Brain microvascular endothelial cell (primary cell): ENCODE data around the gene KNSTRN.

ENCODE experiments used
- DNase-seq: peaks from one replicate; pipeline ENCODE4 v3.0.0-alpha.2; 2020
- H3K27ac ChIP-seq: fragments of 250-450 bp; sonication (Bioruptor Pico); 2 replicates; pipeline ENCODE4 v1.5.1; 2020; ENCODE audit warnings: mild to moderate bottlenecking, moderate library complexity
- H3K27me3 ChIP-seq: fragments of 250-450 bp; sonication (Bioruptor Pico); replicated peaks from 2 replicates; pipeline ENCODE4 v1.5.1; 2020; ENCODE audit warnings: mild to moderate bottlenecking
- H3K36me3 ChIP-seq: fragments of 250-450 bp; sonication (Bioruptor Pico); replicated peaks from 2 replicates; pipeline ENCODE4 v1.5.1; 2020; ENCODE audit warnings: mild to moderate bottlenecking
- H3K4me3 ChIP-seq: 2 replicates; pipeline ENCODE4 v1.5.1; 2011; ENCODE audit warnings: low read depth, mild to moderate bottlenecking, control low read depth, low read length, moderate library complexity
- in situ Hi-C: cut with HindIII; loops from 2 replicates; pipeline ENCODE4 v1.10.0; 2017; ENCODE audit warnings: low sequenced_read_pairs, low pct_ligation_motif_present
- TF ChIP-seq, protein P1 (sequence below): IDR thresholded peaks from 2 replicates; pipeline ENCODE4 v1.5.1; 2011; ENCODE audit warnings: low read depth, mild to moderate bottlenecking, moderate library complexity, low read length, control low read depth, inconsistent platforms; ENCODE audit errors: missing control alignments

KNSTRN gene

DNA sequence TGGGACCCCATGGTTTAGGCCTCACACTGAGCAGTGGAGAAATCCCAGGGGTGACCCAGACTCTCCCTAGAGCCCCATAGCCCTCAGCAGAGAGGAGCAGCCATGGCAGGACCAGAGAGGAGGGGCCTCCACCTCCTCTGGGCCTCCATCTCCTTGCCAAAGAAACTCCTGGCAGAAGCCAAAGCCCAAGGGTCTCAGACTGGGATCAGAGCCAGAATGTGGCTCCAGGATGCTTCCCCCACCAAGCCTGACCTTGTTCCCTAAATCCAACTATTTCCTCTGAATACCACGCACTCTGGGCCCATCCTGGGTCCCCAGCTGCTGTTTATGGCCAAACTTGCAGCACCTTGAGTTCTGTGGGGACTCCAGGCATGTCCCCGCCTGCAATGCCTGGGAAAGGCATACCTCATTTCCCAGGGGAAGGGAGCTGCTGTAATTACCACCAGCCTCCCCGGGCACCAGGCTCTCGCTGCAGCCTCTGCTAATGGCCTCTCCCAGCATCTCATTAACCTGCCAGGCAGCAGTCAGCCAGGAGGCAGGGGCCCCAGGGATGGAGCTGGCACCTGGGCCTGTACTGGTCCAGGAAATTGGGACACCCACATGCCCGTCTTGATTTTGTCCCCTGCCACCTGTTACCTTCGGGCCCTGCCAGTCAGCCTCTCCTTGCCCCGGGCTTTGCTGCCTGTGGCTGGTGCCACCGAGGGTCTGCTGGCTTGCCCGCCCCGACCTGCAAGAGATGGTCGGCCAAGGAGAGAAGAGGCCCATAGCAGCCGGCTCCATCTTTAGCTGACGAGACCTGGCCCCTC lies 46.4 kb upstream of the KNSTRN start:
- H3K27me3 ChIP-seq, result no peaks in the 10 kb centered on the region
- no peak overlapping the region for H3K27ac ChIP-seq
- TF ChIP-seq, protein P1, sequence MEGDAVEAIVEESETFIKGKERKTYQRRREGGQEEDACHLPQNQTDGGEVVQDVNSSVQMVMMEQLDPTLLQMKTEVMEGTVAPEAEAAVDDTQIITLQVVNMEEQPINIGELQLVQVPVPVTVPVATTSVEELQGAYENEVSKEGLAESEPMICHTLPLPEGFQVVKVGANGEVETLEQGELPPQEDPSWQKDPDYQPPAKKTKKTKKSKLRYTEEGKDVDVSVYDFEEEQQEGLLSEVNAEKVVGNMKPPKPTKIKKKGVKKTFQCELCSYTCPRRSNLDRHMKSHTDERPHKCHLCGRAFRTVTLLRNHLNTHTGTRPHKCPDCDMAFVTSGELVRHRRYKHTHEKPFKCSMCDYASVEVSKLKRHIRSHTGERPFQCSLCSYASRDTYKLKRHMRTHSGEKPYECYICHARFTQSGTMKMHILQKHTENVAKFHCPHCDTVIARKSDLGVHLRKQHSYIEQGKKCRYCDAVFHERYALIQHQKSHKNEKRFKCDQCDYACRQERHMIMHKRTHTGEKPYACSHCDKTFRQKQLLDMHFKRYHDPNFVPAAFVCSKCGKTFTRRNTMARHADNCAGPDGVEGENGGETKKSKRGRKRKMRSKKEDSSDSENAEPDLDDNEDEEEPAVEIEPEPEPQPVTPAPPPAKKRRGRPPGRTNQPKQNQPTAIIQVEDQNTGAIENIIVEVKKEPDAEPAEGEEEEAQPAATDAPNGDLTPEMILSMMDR, result no peak
- H3K36me3 ChIP-seq, result peaks cover 26% of the 10 kb centered on the region
- H3K4me3 ChIP-seq, result no peak overlapping the region
- in situ Hi-C loops, result no loop called here
- no peak for DNase-seq

DNA sequence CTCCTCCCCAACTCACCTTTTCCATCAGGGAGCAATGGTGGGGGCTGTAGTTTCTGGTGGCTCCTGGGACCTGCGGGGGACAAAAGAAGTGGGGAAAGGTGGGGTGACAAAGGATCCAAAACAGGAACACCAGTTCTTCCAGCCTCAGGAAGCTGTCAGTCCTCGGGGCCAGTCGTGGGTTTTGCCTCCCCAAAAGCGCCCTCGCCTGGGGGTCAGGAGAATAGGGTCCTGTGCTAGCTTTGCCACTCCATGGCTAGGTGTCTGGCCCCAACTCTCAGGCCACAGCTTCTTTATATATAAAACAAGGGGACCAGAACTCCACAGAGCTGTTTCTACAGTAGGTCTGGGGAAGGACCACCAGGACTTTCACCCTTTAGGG lies 45.8 kb upstream of the KNSTRN start:
- DNase-seq, result no peak
- in situ Hi-C loops, result no loop called here
- TF ChIP-seq, protein P1, result peak; percentile 22
- no peaks in the 10 kb centered on the region for H3K27me3 ChIP-seq
- H3K36me3 ChIP-seq, result peaks cover 26% of the 10 kb centered on the region
- H3K4me3 ChIP-seq, result no peak overlapping the region
- no peak overlapping the region for H3K27ac ChIP-seq

DNA sequence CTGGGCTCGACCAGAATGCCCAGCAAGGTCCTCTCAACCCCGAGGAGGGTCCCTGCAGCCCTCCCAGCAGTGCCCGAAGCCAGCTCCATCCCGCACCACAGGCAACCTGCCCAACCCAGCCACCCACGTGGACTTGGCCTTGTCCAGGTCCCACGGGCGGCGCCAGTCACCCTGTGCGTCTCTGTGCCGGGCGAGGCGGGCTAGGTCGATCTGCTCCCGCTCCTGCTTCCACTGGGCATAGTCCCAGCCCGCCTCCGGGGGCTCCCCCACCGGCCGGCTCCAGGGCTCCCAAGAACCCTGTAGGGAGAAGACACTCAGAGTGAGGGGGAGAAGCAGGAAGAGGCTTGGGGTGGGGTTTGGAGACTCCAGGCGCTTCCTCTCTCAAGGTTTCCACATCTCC lies 44.9 kb upstream of the KNSTRN start:
- TF ChIP-seq, protein P1, result no peak
- H3K36me3 ChIP-seq, result peaks cover 26% of the 10 kb centered on the region
- in situ Hi-C loops, result no loop called here
- H3K27ac ChIP-seq, result peak overlapping the region; percentile 95
- H3K4me3 ChIP-seq, result no peak overlapping the region
- no peaks in the 10 kb centered on the region for H3K27me3 ChIP-seq
- no peak for DNase-seq

DNA sequence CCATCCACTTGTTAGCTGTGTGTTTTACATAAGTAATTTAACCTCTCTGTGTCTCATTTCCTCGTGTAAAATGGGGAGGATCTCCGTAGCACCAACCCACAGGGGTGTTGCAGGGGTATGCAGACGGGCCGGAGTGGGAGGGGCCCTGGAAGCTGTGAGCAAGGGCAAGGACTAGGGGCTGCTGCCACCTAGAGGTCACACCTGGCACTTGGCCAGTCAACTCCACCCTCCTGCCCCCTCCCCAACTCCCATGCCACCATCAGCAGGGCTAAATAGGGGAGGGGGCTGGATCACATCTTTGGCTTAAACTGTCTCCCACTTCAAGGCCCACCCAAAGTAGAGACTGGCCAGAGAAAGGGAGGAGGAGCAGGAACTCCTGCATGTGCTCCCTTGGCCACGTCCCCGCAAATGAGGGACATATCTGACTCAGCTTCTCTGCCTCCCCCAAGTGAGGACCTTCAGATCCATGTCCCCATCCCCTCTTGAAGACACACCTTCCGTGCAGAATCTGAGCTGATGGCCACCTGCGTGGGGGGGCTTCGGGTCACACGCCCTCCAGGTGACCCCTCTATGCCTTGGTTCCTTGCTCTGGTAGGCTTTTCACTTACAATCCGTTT lies 44.4 kb upstream of the KNSTRN start:
- in situ Hi-C loops, result no loop called here
- H3K27me3 ChIP-seq, result no peaks in the 10 kb centered on the region
- TF ChIP-seq, protein P1, result peak; percentile 88
- DNase-seq, result peak; percentile 64
- peaks cover 26% of the 10 kb centered on the region for H3K36me3 ChIP-seq
- H3K4me3 ChIP-seq, result peak overlapping the region; percentile 56
- H3K27ac ChIP-seq, result peak overlapping the region; percentile 95

DNA sequence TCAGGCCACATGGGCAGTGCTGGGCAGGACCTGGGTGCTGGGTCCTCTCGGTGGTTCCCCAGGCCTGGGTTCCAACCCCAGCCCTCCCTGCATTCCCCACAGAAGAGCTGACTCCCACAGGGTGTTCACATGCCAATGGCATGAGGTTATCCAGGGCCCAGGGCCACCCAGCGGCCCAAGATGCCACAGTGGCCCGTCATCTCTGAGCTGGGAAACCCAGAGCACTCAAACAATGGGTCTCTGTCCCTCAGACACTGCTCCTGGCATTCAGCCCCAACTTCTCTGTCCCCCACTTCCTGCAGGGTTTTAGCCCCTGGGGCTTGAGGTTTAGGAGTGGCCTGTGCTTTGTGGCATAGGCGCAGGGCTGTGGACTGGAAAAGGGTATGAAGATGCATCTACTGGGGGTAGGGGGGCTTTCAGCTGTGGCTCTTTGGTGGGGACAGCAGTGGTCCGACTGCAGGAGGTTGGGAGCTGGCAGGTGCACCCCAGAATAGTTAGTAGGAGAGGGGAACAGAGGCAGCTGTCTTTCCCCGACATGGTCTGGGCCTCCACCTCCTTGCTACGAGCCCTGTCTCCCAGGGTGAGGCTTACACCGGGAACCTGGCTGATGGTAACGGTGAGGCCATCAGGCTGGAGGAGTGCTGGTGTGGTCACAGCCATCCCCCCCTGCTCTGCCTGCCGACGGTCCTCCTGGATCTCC lies 43.5 kb upstream of the KNSTRN start:
- TF ChIP-seq, protein P1, result no peak
- peaks cover 26% of the 10 kb centered on the region for H3K36me3 ChIP-seq
- H3K4me3 ChIP-seq, result peak overlapping the region; percentile 56
- peak overlapping the region; percentile 95 for H3K27ac ChIP-seq
- H3K27me3 ChIP-seq, result no peaks in the 10 kb centered on the region
- DNase-seq, result peak; percentile 85
- in situ Hi-C loops, result no loop called here
